22Rv1 (cell line): ENCODE measurements around the gene C7orf33.

Source experiments
- CTCF ChIP-seq: fragments of 450-650 bp; IDR thresholded peaks from 2 replicates; pipeline ENCODE4 v1.5.1; 2017; ENCODE audit warnings: mild to moderate bottlenecking
- ZFX ChIP-seq: fragments of 450-650 bp; IDR thresholded peaks from 2 replicates; pipeline ENCODE4 v1.6.1; 2017; ENCODE audit warnings: antibody characterized with exemption, borderline replicate concordance

GRCh38 chr7:148645898-148646297 is 55.3 kb downstream of the C7orf33 start:
- TF ChIP-seq CTCF (no peak), ZFX (no peak)
